CD4-positive, alpha-beta T cell (primary cell): Measurements from ENCODE around the gene MEAK7. TPM values are rescaled to one million over a fixed set of nuclear protein-coding genes. Genes with fewer than 3 reads are reported as not detected.

Experiments
- ATAC-seq: fragments of 200-7000 bp; cut with Tn5 transposase; one replicate; pipeline ENCODE4 v1.10.0; 2022; ENCODE audit warnings: mild to moderate bottlenecking; ENCODE audit not compliant: poor library complexity
- CTCF ChIA-PET: fragments of 350-600 bp; sonication (Branson Sonifier 250); formaldehyde crosslinking; loops from one replicate; lab custom pipeline; 2021; ENCODE audit warnings: antibody characterized with exemption, inconsistent platforms; lab: Charles Lee
- POLR2A ChIA-PET: fragments of 350-600 bp; sonication (Branson Sonifier 250); formaldehyde crosslinking; loops from one replicate; lab custom pipeline; 2021; ENCODE audit warnings: antibody characterized with exemption, inconsistent platforms; lab: Charles Lee
- DNase-seq, 14 experiments: peaks; one replicate each; pipeline ENCODE4 v3.0.0-alpha.2; 2013 to 2020; ENCODE audit warnings: mixed read lengths in 2 of 14
- H3K27ac ChIP-seq, 2 donors: one replicate each; pipeline versions ENCODE4 v1.5.1 to v1.7.0; 2013; ENCODE audit warnings: low read length in 2 of 2, low read depth in 1 of 2, mild to moderate bottlenecking in 1 of 2
- H3K27me3 ChIP-seq, 2 experiments: 1 replicate in 1 of 2; 2 replicates in 1 of 2; pipeline versions ENCODE4 v1.6.1 to v1.7.0; 2013; ENCODE audit warnings: low read length in 2 of 2, control low read depth in 1 of 2, mild to moderate bottlenecking in 1 of 2, moderate library complexity in 1 of 2; ENCODE audit not compliant: insufficient read depth in 2 of 2, control insufficient read depth in 1 of 2
- H3K36me3 ChIP-seq: one replicate; pipeline ENCODE4 v1.6.1; 2013; ENCODE audit warnings: low read length, control low read depth; ENCODE audit not compliant: insufficient read depth
- H3K4me1 ChIP-seq: one replicate; pipeline ENCODE4 v1.6.1; 2013; ENCODE audit warnings: low read length, control low read depth; ENCODE audit not compliant: insufficient read depth
- H3K4me3 ChIP-seq: one replicate; pipeline ENCODE4 v1.5.1; 2013; ENCODE audit warnings: mild to moderate bottlenecking, low read length, moderate library complexity
- H3K9me3 ChIP-seq, 2 experiments: 1 replicate in 1 of 2; 2 replicates in 1 of 2; pipeline versions ENCODE4 v1.6.1 to v1.7.0; 2013; ENCODE audit warnings: low read length in 2 of 2, mild to moderate bottlenecking in 2 of 2, control low read depth in 1 of 2, moderate library complexity in 1 of 2; ENCODE audit not compliant: control insufficient read depth in 1 of 2, insufficient read depth in 1 of 2
- H3K27ac Mint-ChIP-seq: one replicate; pipeline ENCODE4 v1.8.0; 2020; ENCODE audit warnings: mixed read lengths
- H3K27me3 Mint-ChIP-seq: one replicate; pipeline ENCODE4 v1.8.0; 2021; ENCODE audit warnings: mixed read lengths
- H3K36me3 Mint-ChIP-seq: one replicate; pipeline ENCODE4 v1.8.0; 2021; ENCODE audit warnings: low read depth, mixed read lengths
- H3K4me1 Mint-ChIP-seq: one replicate; pipeline ENCODE4 v1.8.0; 2021; ENCODE audit warnings: low read depth, mixed read lengths
- H3K4me3 Mint-ChIP-seq: one replicate; pipeline ENCODE4 v1.8.0; 2020; ENCODE audit warnings: mild to moderate bottlenecking, mixed read lengths
- H3K9me3 Mint-ChIP-seq: one replicate; pipeline ENCODE4 v1.8.0; 2020; ENCODE audit warnings: mixed read lengths
- intact Hi-C, 2 experiments: fragments of 100-400 bp; cut with DNase I in 1 of 2; cut with micrococcal nuclease in 1 of 2; formaldehyde crosslinking; loops; one replicate each; pipeline versions ENCODE4 v1.15.1 to v1.9.0; 2023 to 2025; cut with DNase I, micrococcal nuclease
- total RNA-seq, 174 experiments: library from RNA in 2 of 174; stranded (reverse) in 2 of 174; gene quantifications; one replicate each; pipeline ENCODE4 v1.2.3 and lab custom pipeline; 2021 to 2026
- TF ChIP-seq, protein P1 (sequence below): fragments of 200-600 bp; IDR thresholded peaks from one replicate; pipeline ENCODE4 v1.8.0; 2022; ENCODE audit warnings: antibody characterized with exemption, mild to moderate bottlenecking

MEAK7 gene
- total RNA-seq, 2 experiments from 2014 or later: 1.9 to 3.7 TPM

GRCh38 chr16:84524346-84524920, 20.0 kb upstream of the MEAK7 start:
- Mint-ChIP-seq H3K27me3 (no peaks in the 10 kb centered on the region), H3K36me3 (no peaks in the 10 kb centered on the region), H3K27ac (no peak overlapping the region), H3K4me1 (peaks cover 14% of the 10 kb centered on the region), H3K4me3 (no peak overlapping the region), H3K9me3 (peaks cover 1% of the 10 kb centered on the region)
- Histone ChIP-seq H3K4me3 (no peak overlapping the region), H3K4me1 (peaks cover 7% of the 10 kb centered on the region), H3K36me3 (no peaks in the 10 kb centered on the region), H3K27me3 (no peaks in the 10 kb centered on the region), H3K9me3 (peaks cover 0 to 4% of the 10 kb centered on the region in 2 experiments), H3K27ac (no peak overlapping the region)
- TF ChIP-seq, protein P1, sequence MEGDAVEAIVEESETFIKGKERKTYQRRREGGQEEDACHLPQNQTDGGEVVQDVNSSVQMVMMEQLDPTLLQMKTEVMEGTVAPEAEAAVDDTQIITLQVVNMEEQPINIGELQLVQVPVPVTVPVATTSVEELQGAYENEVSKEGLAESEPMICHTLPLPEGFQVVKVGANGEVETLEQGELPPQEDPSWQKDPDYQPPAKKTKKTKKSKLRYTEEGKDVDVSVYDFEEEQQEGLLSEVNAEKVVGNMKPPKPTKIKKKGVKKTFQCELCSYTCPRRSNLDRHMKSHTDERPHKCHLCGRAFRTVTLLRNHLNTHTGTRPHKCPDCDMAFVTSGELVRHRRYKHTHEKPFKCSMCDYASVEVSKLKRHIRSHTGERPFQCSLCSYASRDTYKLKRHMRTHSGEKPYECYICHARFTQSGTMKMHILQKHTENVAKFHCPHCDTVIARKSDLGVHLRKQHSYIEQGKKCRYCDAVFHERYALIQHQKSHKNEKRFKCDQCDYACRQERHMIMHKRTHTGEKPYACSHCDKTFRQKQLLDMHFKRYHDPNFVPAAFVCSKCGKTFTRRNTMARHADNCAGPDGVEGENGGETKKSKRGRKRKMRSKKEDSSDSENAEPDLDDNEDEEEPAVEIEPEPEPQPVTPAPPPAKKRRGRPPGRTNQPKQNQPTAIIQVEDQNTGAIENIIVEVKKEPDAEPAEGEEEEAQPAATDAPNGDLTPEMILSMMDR: no peak
- ChIA-PET CTCF (no interaction called here), POLR2A (interaction anchor here (0.6 kb wide), 1 partner anchor 70 kb away, joined by 3 read pairs; no protein-coding TSS in a partner anchor)
- no peak for ATAC-seq
- DNase-seq: no peak
- intact Hi-C loops: no loop called here

GRCh38 chr16:84521497-84521770, 17.0 kb upstream of the MEAK7 start:
- no peaks in the 10 kb centered on the region for H3K9me3 Mint-ChIP-seq
- Histone ChIP-seq H3K36me3 (no peaks in the 10 kb centered on the region), H3K9me3 (no peaks in the 10 kb centered on the region), H3K27me3 (no peaks in the 10 kb centered on the region), H3K4me1 (peaks cover 33% of the 10 kb centered on the region), H3K27ac (no peak overlapping the region), H3K4me3 (no peak overlapping the region)
- no peak for DNase-seq
- CTCF ChIA-PET: interaction anchor here (3.0 kb wide), 1 partner anchor 10 kb away, joined by 12 read pairs; no protein-coding TSS in a partner anchor
- POLR2A ChIA-PET: interaction anchor here (1.4 kb wide), 1 partner anchor 127 kb away, joined by 3 read pairs; no protein-coding TSS in a partner anchor
- H3K4me3 Mint-ChIP-seq: no peak overlapping the region
- no peak for ATAC-seq
- H3K36me3 Mint-ChIP-seq: no peaks in the 10 kb centered on the region
- no peak overlapping the region for H3K27ac Mint-ChIP-seq
- TF ChIP-seq, protein P1: no peak
- intact Hi-C loops: no loop called here
- no peaks in the 10 kb centered on the region for H3K27me3 Mint-ChIP-seq
- peaks cover 40% of the 10 kb centered on the region for H3K4me1 Mint-ChIP-seq

DNA sequence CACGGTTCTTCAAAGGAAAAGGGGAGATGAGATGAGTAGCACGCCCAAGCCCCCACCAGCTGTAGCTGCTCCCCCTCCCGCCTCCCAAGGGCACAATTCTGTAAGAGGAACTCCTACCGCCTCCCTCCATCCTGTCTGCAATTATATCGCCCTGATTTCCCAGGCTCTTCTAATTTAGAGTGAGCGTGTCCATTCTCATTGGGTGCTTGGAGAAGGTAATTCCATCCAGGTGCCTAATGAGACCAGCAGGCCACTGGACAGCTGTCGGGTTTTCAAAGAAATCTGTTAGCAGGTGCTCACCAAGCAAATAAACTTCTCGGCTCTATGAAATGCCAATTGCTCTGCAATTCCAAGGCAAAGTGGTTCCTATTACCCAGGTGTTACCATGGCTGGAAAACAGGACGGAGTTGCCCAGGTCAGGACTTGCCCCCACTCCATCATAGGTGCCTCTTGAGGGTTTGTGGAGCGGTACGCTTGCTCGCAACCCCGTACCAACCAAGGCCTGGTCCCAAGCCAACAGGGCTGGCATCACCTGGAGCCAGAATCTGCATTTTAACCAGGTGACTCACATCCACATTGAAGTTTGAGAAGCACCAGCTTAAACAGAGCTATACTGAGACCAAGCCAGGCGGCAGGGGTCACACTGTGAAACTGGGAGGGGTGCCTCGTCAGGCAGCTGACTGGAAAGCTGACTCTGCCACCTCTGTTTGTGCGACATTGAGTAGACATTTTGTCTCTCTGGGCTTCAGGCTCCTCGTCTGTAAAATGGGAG, 16.5 kb upstream of the MEAK7 start:
- Histone ChIP-seq H3K4me3 (no peak overlapping the region), H3K27me3 (no peaks in the 10 kb centered on the region), H3K9me3 (no peaks in the 10 kb centered on the region), H3K36me3 (no peaks in the 10 kb centered on the region), H3K27ac (peak overlapping the region in 1 of 2 donors; percentile 1), H3K4me1 (peaks cover 37% of the 10 kb centered on the region)
- DNase-seq (no peak), ATAC-seq (no peak)
- Mint-ChIP-seq H3K4me1 (peaks cover 45% of the 10 kb centered on the region), H3K27ac (peak overlapping the region; percentile 56), H3K4me3 (no peak overlapping the region), H3K9me3 (no peaks in the 10 kb centered on the region), H3K36me3 (no peaks in the 10 kb centered on the region), H3K27me3 (no peaks in the 10 kb centered on the region)
- POLR2A ChIA-PET: interaction anchor here (1.4 kb wide), 1 partner anchor 128 kb away, joined by 3 read pairs; no protein-coding TSS in a partner anchor
- CTCF ChIA-PET: interaction anchor here (1.0 to 3.0 kb wide), 3 partner anchors 9 to 102 kb away, joined by 3 to 12 read pairs (median 3); no protein-coding TSS in a partner anchor
- intact Hi-C loops: no loop called here
- TF ChIP-seq, protein P1: no peak
